ENCODE results near the gene HIPK1. TPM values are rescaled to one million over a fixed set of nuclear protein-coding genes. Genes with fewer than 3 reads are reported as not detected.
A peak's percentile ranks its signal among the peaks of the same experiment; 100 is the strongest.

HIPK1 gene
- total RNA-seq, 1 donor from 2014 or later = 53.4 TPM

- no peak for DNase-seq (ENCODE audit: low read depth, low spot score)
- Mint-ChIP-seq H3K36me3 (ENCODE audit: low read depth) (peaks cover 2% of the 10 kb centered on the region), H3K9me3 (no peaks in the 10 kb centered on the region), H3K27me3 (ENCODE audit: low read depth) (peaks cover 10% of the 10 kb centered on the region), H3K4me3 (no peak overlapping the region), H3K4me1 (no peaks in the 10 kb centered on the region), H3K27ac (ENCODE audit: unreplicated experiment) (peak overlapping the region; percentile 75)
- no peak for TF ChIP-seq CTCF (conservative IDR thresholded peaks at IDR 0.05)
Measured at GRCh38 chr1:113916974-113917373, 12.2 kb upstream of the HIPK1 start.

GRCh38 chr1:113917400-113918082 lies 11.6 kb upstream of the HIPK1 start:
- Mint-ChIP-seq H3K36me3 (ENCODE audit: low read depth) (peaks cover 2% of the 10 kb centered on the region), H3K4me3 (no peak overlapping the region), H3K9me3 (no peaks in the 10 kb centered on the region), H3K27me3 (ENCODE audit: low read depth) (peaks cover 12% of the 10 kb centered on the region), H3K27ac (ENCODE audit: unreplicated experiment) (peak overlapping the region; percentile 75), H3K4me1 (no peaks in the 10 kb centered on the region)
- TF ChIP-seq CTCF (conservative IDR thresholded peaks at IDR 0.05) = no peak
- no peak for DNase-seq (ENCODE audit: low read depth, low spot score)

GRCh38 chr1:113918243-113918642 lies 10.9 kb upstream of the HIPK1 start:
- no peak for TF ChIP-seq CTCF (conservative IDR thresholded peaks at IDR 0.05)

GRCh38 chr1:113922957-113923356 lies 6.2 kb upstream of the HIPK1 start:
- H3K36me3 Mint-ChIP-seq (ENCODE audit: low read depth) = no peaks in the 10 kb centered on the region

More at GRCh38 chr1:113918243-113918642, 10.9 kb upstream of the HIPK1 start:
- no peaks in the 10 kb centered on the region for H3K4me1 Mint-ChIP-seq
- no peak for DNase-seq (ENCODE audit: low read depth, low spot score)
- H3K4me3 Mint-ChIP-seq = no peak overlapping the region
- no peaks in the 10 kb centered on the region for H3K9me3 Mint-ChIP-seq
- no peak overlapping the region for H3K27ac Mint-ChIP-seq (ENCODE audit: unreplicated experiment)
- H3K36me3 Mint-ChIP-seq (ENCODE audit: low read depth) = peaks cover 2% of the 10 kb centered on the region
- peaks cover 19% of the 10 kb centered on the region for H3K27me3 Mint-ChIP-seq (ENCODE audit: low read depth)

GRCh38 chr1:113924473-113924872 lies 4.7 kb upstream of the HIPK1 start:
- H3K27me3 Mint-ChIP-seq (ENCODE audit: low read depth) = peaks cover 43% of the 10 kb centered on the region

More at GRCh38 chr1:113922957-113923356, 6.2 kb upstream of the HIPK1 start:
- no peak for TF ChIP-seq CTCF (conservative IDR thresholded peaks at IDR 0.05)
- no peak overlapping the region for H3K27ac Mint-ChIP-seq (ENCODE audit: unreplicated experiment)
- H3K9me3 Mint-ChIP-seq = no peaks in the 10 kb centered on the region
- H3K4me3 Mint-ChIP-seq = no peak overlapping the region
- H3K27me3 Mint-ChIP-seq (ENCODE audit: low read depth) = peaks cover 47% of the 10 kb centered on the region
- DNase-seq (ENCODE audit: low read depth, low spot score) = no peak
- H3K4me1 Mint-ChIP-seq = no peaks in the 10 kb centered on the region

More at GRCh38 chr1:113924473-113924872, 4.7 kb upstream of the HIPK1 start:
- no peaks in the 10 kb centered on the region for H3K9me3 Mint-ChIP-seq
- DNase-seq (ENCODE audit: low read depth, low spot score) = no peak
- H3K4me3 Mint-ChIP-seq = no peak overlapping the region
- no peak for TF ChIP-seq CTCF (conservative IDR thresholded peaks at IDR 0.05)
- no peak overlapping the region for H3K27ac Mint-ChIP-seq (ENCODE audit: unreplicated experiment)
- H3K36me3 Mint-ChIP-seq (ENCODE audit: low read depth) = no peaks in the 10 kb centered on the region
- H3K4me1 Mint-ChIP-seq = peaks cover 10% of the 10 kb centered on the region

Measured in neural crest cell (in vitro differentiated cells).